A549 (cell line): ENCODE data around the gene TDRD12. TPM values are rescaled to one million over a fixed set of nuclear protein-coding genes. Genes with fewer than 3 reads are reported as not detected.

Experiments
- ATAC-seq, 2 experiments: fragments of 200-7000 bp in 1 of 2; fragments of >200 bp in 1 of 2; cut with Nextera tagmentation in 1 of 2; cut with Tn5 transposase in 1 of 2; 3 replicates each; pipeline versions ENCODE4 v1.8.0 to v1.9.1; 2018 to 2020; ENCODE audit warnings: mild to moderate bottlenecking in 1 of 2, moderate library complexity in 1 of 2
- CTCF ChIA-PET: fragments of 300-600 bp; sonication (Branson Sonifier 250); formaldehyde crosslinking; extraction: SDS; loops from one replicate; lab custom pipeline; 2021; ENCODE audit warnings: antibody characterized with exemption, inconsistent platforms; lab: Yijun Ruan, JAX
- POLR2A ChIA-PET: fragments of 350-600 bp; formaldehyde crosslinking; extraction: SDS; loops from one replicate; lab custom pipeline; 2021; ENCODE audit warnings: antibody characterized with exemption, inconsistent platforms; lab: Yijun Ruan, JAX
- DNase-seq, 2 experiments: peaks; one replicate each; pipeline versions ENCODE4 v3.0.0 to v3.0.0-alpha.2; 2011 to 2016; ENCODE audit warnings: low read depth in 1 of 2, low spot score in 1 of 2
- FAIRE-seq: peaks from 2 replicates; lab custom pipeline; 2011; peaks lifted over from hg19 to GRCh38; lab: Jason Lieb, UNC
- H3K27ac ChIP-seq, 2 experiments: fragments of >200 bp; sonication (Bioruptor Twin); formaldehyde crosslinking; 3 replicates each; pipeline ENCODE4 v1.5.1; 2016 to 2017
- H3K4me1 ChIP-seq: fragments of >200 bp; sonication (Bioruptor Twin); formaldehyde crosslinking; 3 replicates; pipeline ENCODE4 v1.6.1; 2016
- H3K4me2 ChIP-seq: fragments of >200 bp; sonication (Bioruptor Twin); formaldehyde crosslinking; 3 replicates; pipeline ENCODE4 v1.6.1; 2016
- H3K4me3 ChIP-seq: fragments of >200 bp; sonication (Bioruptor Twin); formaldehyde crosslinking; 3 replicates; pipeline ENCODE4 v1.5.1; 2016
- H3K9me3 ChIP-seq: fragments of >200 bp; sonication (Bioruptor Twin); formaldehyde crosslinking; 3 replicates; pipeline ENCODE4 v1.6.1; 2016
- BHLHE40 ChIP-seq: IDR thresholded peaks from 2 replicates; pipeline ENCODE4 v1.6.1; 2012; ENCODE audit warnings: low read depth, low read length, inconsistent platforms
- CBX2 ChIP-seq: fragments of 200-600 bp; sonication (generic); IDR thresholded peaks from 2 replicates; pipeline ENCODE4 v1.6.1; 2016; ENCODE audit warnings: low read depth, mild to moderate bottlenecking, borderline replicate concordance
- CHD2 ChIP-seq: fragments of 150-350 bp; IDR thresholded peaks from 2 replicates; pipeline ENCODE4 v1.6.1; 2014; ENCODE audit warnings: low read length; ENCODE audit not compliant: partially characterized antibody
- E2F6 ChIP-seq: IDR thresholded peaks from 2 replicates; pipeline ENCODE4 v1.6.1; 2012; ENCODE audit warnings: low read depth, borderline replicate concordance
- EHF ChIP-seq: fragments of 250-450 bp; sonication (Bioruptor Pico); IDR thresholded peaks from 2 replicates; pipeline ENCODE4 v1.5.0; 2020; ENCODE audit warnings: mild to moderate bottlenecking
- FOSB ChIP-seq: fragments of 250-450 bp; sonication (Bioruptor Pico); IDR thresholded peaks from 2 replicates; pipeline ENCODE4 v1.5.0; 2020; ENCODE audit warnings: mild to moderate bottlenecking, moderate library complexity
- FOSL2 ChIP-seq, 2 experiments: fragments of 450-650 bp in 1 of 2; fragments of >200 bp in 1 of 2; sonication (Bioruptor Twin) in 1 of 2; formaldehyde crosslinking; IDR thresholded peaks; 2 replicates each; pipeline versions ENCODE4 v1.5.0 to v1.6.1; 2016 to 2020; ENCODE audit warnings: mild to moderate bottlenecking in 1 of 2, moderate library complexity in 1 of 2
- FOXS1 ChIP-seq: fragments of 250-450 bp; sonication (Bioruptor Pico); IDR thresholded peaks from 2 replicates; pipeline ENCODE4 v1.5.0; 2020; ENCODE audit warnings: mild to moderate bottlenecking, moderate library complexity
- GATA3 ChIP-seq: IDR thresholded peaks from 2 replicates; pipeline ENCODE4 v1.6.1; 2012; ENCODE audit warnings: borderline replicate concordance
- HEYL ChIP-seq: fragments of 250-450 bp; sonication (Bioruptor Pico); IDR thresholded peaks from 2 replicates; pipeline ENCODE4 v1.8.0; 2021; ENCODE audit warnings: mild to moderate bottlenecking, moderate library complexity
- HMGXB4 ChIP-seq: fragments of 250-450 bp; sonication (Bioruptor Pico); IDR thresholded peaks from 2 replicates; pipeline ENCODE4 v1.5.0; 2021; ENCODE audit warnings: mild to moderate bottlenecking, moderate library complexity, borderline replicate concordance
- HOXB13 ChIP-seq: fragments of 250-450 bp; sonication (Bioruptor Pico); IDR thresholded peaks from 2 replicates; pipeline ENCODE4 v1.5.0; 2020; ENCODE audit warnings: low read depth, mild to moderate bottlenecking, moderate library complexity
- KDM1A ChIP-seq: fragments of 200-600 bp; sonication (generic); IDR thresholded peaks from 2 replicates; pipeline ENCODE4 v1.6.1; 2016; ENCODE audit warnings: low read depth, mild to moderate bottlenecking
- MAZ ChIP-seq: fragments of 150-350 bp; IDR thresholded peaks from 2 replicates; pipeline ENCODE4 v1.6.1; 2014; ENCODE audit warnings: antibody characterized with exemption, low read depth, low read length, borderline replicate concordance
- NFE2L2 ChIP-seq: fragments of 150-350 bp; conservative IDR thresholded peaks from 2 replicates; pipeline ENCODE4 v1.6.1; 2014; ENCODE audit warnings: low read length
- NR3C1 ChIP-seq: fragments of >200 bp; sonication (Bioruptor Twin); formaldehyde crosslinking; IDR thresholded peaks from 3 replicates; pipeline ENCODE4 v1.6.1; 2017
- POLR2AphosphoS2 ChIP-seq: conservative IDR thresholded peaks from 2 replicates; pipeline ENCODE4 v1.6.1; 2012; ENCODE audit warnings: low read length, improper control_type of control experiment, inconsistent platforms
- RAD21 ChIP-seq, 2 experiments: fragments of >200 bp in 1 of 2; sonication (Bioruptor Twin) in 1 of 2; formaldehyde crosslinking in 1 of 2; IDR thresholded peaks in 1 of 2; conservative IDR thresholded peaks in 1 of 2; 2 replicates in 1 of 2; 3 replicates in 1 of 2; pipeline ENCODE4 v1.6.1; 2012 to 2018; ENCODE audit warnings: inconsistent platforms in 1 of 2
- RCOR1 ChIP-seq: fragments of 150-350 bp; IDR thresholded peaks from 2 replicates; pipeline ENCODE4 v1.6.1; 2014; ENCODE audit warnings: antibody characterized with exemption, low read length, low read depth
- SREBF2 ChIP-seq: fragments of 450-650 bp; IDR thresholded peaks from 2 replicates; pipeline ENCODE4 v1.6.1; 2014; ENCODE audit warnings: mild to moderate bottlenecking, moderate library complexity
- TP53 ChIP-seq: fragments of 250-450 bp; sonication (Bioruptor Pico); IDR thresholded peaks from 2 replicates; pipeline ENCODE4 v1.5.0; 2021; ENCODE audit warnings: mild to moderate bottlenecking, moderate library complexity
- ZNF302 ChIP-seq: fragments of 250-450 bp; sonication (Bioruptor Pico); IDR thresholded peaks from 2 replicates; pipeline ENCODE4 v1.9.0; 2021; ENCODE audit warnings: inconsistent platforms, mild to moderate bottlenecking, moderate library complexity
- ZSCAN20 ChIP-seq: fragments of 250-450 bp; sonication (Bioruptor Pico); IDR thresholded peaks from 2 replicates; pipeline ENCODE4 v1.8.0; 2022; ENCODE audit warnings: mild to moderate bottlenecking, moderate library complexity
- WGBS: methylation state at CpG from one replicate; pipeline ENCODE4 v1.1.6; 2017; ENCODE audit errors: missing lambda C conversion rate; 5-methylcytosine and 5-hydroxymethylcytosine counted together
- polyA plus RNA-seq, 4 experiments: library from polyadenylated mRNA; depleted of rRNA in 3 of 4; stranded (reverse); fragments of >200 nt; fragmentation: RNase III in 1 of 4; extraction: RNeasy Plus Mini Kit Qiagen cat#74134 plus additional on column Dnase treatment in 1 of 4; gene quantifications; 2 replicates in 3 of 4; 3 replicates in 1 of 4; pipeline ENCODE4 v1.2.3, GENCODE V29; 2011 to 2017
- TF ChIP-seq, protein P1 (sequence below): fragments of 150-350 bp; IDR thresholded peaks from 2 replicates; pipeline ENCODE4 v1.6.1; 2014; ENCODE audit warnings: low read depth, mild to moderate bottlenecking, low read length
- TF ChIP-seq, protein P2 (sequence below): fragments of 450-650 bp; IDR thresholded peaks from 2 replicates; pipeline ENCODE4 v1.6.1; 2014; ENCODE audit warnings: antibody characterized with exemption

TDRD12 gene
- polyA plus RNA-seq, 2 of the 4 experiments (the other 2 are of a cell fraction), result 0.19 to 0.53 TPM

DNA sequence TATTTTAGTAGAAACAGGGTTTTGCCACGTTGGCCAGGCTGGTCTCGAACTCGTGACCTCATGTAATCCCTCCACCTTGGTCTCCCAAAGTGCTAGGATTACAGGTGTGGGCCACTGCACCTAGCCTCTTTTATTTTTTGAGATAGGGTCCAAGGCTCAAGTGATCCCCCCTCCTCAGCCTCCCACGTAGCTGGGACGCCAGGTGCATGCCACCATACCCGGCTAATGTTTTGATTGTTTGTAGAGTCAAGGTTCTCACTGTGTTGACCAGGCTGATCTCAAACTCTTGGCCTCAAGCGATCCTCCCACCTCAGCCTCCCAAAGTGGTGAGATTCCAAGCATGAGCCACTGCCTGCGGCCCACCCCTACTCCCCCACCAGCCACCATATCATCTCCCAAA lies 143.7 kb downstream of the TDRD12 start:
- CTCF ChIA-PET, result no interaction called here
- no peak overlapping the region for H3K4me2 ChIP-seq
- no peak for TF ChIP-seq CBX2
- no peak for TF ChIP-seq POLR2AphosphoS2
- no peak for TF ChIP-seq E2F6
- TF ChIP-seq NR3C1, result no peak
- TF ChIP-seq HEYL (CRISPR knock-in tag), result no peak
- TF ChIP-seq SREBF2, result no peak
- TF ChIP-seq NFE2L2, result no peak
- TF ChIP-seq RAD21 (conservative IDR thresholded peaks at IDR 0.05 in 1 of 2, IDR thresholded peaks at IDR 0.05 in 1 of 2), result no peak
- TF ChIP-seq GATA3, result no peak
- TF ChIP-seq FOXS1 (CRISPR knock-in tag), result no peak
- TF ChIP-seq EHF (CRISPR knock-in tag), result no peak
- no peak for TF ChIP-seq ZNF302
- TF ChIP-seq HOXB13 (CRISPR knock-in tag), result no peak
- no peak for TF ChIP-seq MAZ
- no peak for TF ChIP-seq HMGXB4
- no peak overlapping the region for H3K4me3 ChIP-seq
- H3K9me3 ChIP-seq, result no peaks in the 10 kb centered on the region
- WGBS, result 73% methylated on average over 8 of the region's 8 CpGs
- POLR2A ChIA-PET, result no interaction called here
- DNase-seq (no peak), FAIRE-seq (no peak), ATAC-seq (no peak)
- H3K27ac ChIP-seq, result no peak overlapping the region
- H3K4me1 ChIP-seq, result no peaks in the 10 kb centered on the region

DNA sequence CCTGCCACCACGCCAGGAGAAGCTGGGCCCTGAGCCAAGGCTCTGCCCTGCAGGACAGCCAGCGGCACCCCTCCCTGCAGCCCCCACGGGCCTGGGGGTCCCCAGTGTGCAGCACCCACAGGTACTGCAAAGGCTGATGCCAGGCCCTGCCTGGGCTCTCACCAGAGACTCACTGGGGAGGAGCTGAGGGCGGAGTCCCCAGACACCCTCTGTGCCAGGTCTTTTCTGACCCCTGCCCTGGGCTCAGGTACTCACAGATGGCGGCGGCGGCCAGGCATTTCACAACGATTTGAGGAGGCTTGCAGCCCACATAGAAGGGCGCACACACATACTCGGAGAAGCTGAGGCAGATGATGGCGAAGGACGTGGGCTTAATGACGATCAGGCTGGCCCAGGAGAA lies 144.3 kb downstream of the TDRD12 start:
- ChIA-PET POLR2A (no interaction called here), CTCF (interaction anchor here (1.5 kb wide), 1 partner anchor 22 kb away, joined by 6 read pairs; no protein-coding TSS in a partner anchor)
- no peaks in the 10 kb centered on the region for H3K4me1 ChIP-seq
- no peak overlapping the region for H3K4me2 ChIP-seq
- no peak for FAIRE-seq
- 70% methylated on average over 13 of the region's 13 CpGs for WGBS
- no peaks in the 10 kb centered on the region for H3K9me3 ChIP-seq
- H3K4me3 ChIP-seq, result no peak overlapping the region
- TF ChIP-seq BHLHE40 (no peak), TP53 (no peak), RCOR1 (no peak), CHD2 (no peak), FOXS1 (CRISPR knock-in tag) (no peak), KDM1A (no peak), FOSB (CRISPR knock-in tag) (no peak), ZSCAN20 (CRISPR knock-in tag) (no peak), NFE2L2 (no peak), FOSL2 (IDR thresholded peaks at IDR 0.05) (no peak), FOSL2 (CRISPR knock-in tag; IDR thresholded peaks at IDR 0.05) (no peak), CBX2 (no peak), E2F6 (no peak)
- TF ChIP-seq, protein P1, sequence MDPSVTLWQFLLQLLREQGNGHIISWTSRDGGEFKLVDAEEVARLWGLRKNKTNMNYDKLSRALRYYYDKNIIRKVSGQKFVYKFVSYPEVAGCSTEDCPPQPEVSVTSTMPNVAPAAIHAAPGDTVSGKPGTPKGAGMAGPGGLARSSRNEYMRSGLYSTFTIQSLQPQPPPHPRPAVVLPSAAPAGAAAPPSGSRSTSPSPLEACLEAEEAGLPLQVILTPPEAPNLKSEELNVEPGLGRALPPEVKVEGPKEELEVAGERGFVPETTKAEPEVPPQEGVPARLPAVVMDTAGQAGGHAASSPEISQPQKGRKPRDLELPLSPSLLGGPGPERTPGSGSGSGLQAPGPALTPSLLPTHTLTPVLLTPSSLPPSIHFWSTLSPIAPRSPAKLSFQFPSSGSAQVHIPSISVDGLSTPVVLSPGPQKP, result no peak
- TF ChIP-seq, protein P2, sequence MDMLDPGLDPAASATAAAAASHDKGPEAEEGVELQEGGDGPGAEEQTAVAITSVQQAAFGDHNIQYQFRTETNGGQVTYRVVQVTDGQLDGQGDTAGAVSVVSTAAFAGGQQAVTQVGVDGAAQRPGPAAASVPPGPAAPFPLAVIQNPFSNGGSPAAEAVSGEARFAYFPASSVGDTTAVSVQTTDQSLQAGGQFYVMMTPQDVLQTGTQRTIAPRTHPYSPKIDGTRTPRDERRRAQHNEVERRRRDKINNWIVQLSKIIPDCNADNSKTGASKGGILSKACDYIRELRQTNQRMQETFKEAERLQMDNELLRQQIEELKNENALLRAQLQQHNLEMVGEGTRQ, result no peak
- DNase-seq, result no peak
- no peak for ATAC-seq
- H3K27ac ChIP-seq, result no peak overlapping the region
